Activated gamma-delta T cell (primary cell): Measurements from ENCODE around the gene RNF5.
"Not testable (repeated sequence)": the region's sequence is repeated elsewhere in the genome, so short reads cannot be mapped to it uniquely, and the experiment has no call there.

Experiments
- DNase-seq: peaks from one replicate; lab custom pipeline; 2025; lab: John Stamatoyannopoulos, UW

Gene RNF5

DNA sequence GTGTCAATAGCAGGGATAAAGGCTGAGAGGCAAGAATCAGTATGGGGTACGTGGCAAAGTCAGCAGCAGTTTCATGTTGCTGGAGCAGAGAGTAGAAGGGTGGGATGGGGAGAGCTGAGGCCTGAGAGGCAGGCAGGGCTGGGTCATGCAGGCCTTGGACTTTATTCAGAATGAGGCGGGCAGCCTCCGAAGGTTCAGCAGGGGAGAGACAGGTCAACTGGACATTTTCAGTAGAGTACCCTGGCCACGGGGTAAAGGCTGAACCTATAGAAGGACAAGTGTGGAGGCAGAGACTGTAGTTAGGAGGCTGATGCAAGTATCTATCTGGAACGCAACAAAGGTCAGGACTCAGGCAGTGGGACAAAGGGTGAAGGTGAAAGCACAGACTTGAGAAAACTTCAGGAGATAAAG, 32.0 kb downstream of the RNF5 start:
- no peak for DNase-seq

DNA sequence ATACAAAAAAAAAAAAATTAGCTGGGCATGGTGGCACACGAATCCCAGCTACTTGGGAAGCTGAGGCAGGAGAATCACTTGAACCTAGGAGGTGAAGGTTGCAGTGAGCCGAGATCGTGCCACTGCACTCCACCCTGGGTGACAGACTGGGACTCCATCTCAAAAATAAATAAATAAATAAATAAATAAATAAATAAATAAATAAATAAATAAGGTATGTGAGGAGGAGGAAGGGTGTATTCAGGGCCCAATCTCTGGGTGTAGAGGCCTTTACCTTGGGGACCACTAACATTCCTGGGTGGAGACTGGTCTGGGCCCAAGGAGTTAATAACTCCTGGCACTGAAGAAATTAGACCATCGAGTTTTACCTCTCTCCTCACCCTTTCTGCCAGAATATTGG, 33.2 kb downstream of the RNF5 start:
- DNase-seq = not testable (repeated sequence)

DNA sequence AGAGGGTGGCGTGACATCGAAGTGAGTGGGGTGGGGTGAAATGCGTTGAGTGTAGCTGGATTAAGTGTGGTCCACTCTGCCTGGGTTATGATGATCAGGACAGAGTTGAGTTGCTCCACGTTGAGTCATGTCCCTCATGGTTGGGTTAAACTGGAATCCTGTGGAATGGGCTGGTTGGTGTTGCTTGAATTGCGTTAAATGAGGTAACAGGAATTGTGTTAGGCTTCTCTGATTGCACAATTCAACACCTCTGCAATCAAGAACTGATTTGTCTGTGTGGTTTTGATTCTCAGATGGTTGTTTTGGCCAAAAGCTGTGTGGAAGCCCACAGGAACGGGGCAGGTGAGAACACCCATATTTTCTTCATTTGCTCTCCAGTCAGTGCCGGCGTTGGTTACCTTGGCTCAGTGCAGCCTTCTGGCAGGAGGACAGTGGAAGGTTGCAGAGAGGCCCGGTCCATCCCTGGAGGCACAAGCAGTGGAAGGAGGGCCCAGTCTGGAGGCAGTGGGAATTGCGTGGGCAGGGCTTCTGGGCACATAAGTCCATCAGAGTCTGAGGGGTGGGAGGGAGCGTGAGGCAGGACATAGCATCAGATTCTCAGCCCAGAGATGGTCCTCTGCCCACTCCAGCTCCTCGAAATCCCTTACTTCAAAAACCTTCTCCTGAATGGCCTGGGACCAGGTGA, 34.0 kb downstream of the RNF5 start:
- DNase-seq = no peak

DNA sequence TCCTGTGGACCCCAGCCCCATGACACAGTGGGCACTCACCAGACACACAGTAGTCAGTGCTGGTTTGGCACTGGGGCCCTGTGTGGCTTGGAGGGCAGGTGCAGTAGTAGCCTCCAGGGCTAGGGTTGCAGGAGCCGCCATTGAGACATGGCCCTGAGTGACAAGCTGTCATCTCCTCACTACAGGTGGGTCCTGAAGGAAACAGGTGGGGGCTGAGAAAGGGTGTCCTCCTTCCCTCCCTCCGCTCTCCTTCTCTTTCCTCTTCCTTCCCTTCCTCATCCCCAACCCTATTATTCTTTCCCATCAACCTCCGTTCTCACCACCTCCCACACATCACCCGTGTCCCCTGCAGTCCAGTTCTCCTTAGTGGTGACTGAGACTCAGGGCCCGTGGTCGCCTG, 35.4 kb downstream of the RNF5 start:
- DNase-seq = no peak

DNA sequence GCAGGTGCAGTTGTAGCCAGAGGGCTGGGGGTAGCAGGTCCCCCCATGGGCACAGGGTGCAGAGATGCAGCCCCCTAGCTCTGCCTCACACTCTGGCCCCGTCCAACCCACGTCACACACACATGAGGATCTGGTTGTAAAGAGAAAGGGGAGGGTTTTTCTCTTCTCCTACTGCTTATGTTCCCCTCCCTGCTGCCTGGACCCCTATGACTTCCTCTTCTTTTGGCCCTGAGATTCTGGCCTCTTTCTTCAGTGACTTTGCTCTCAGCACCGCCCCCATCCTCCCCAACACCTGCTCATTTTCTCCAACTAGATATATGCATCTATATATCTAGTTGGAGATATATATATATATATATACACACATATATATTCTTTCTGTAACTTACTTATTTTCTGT, 35.9 kb downstream of the RNF5 start:
- DNase-seq = no peak

DNA sequence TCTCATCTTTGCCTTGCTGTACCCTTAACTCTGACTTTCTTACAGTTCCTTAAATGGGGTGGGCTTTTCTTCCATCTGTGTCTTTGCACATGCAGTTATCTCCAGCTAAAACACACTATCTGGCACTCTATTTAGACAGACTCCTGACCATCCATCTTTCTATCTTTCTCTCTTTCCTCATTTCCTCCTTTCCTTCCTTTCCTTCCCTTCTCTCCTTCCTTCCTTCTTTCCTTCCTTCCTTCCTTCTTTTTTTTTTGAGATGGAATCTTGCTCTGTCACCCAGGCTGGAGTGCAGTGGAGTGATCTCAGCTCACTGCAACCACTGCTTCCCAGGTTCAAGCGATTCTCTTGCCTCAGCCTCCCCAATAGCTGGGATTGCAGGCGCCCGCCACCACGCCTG, 37.4 kb downstream of the RNF5 start:
- DNase-seq = no peak

DNA sequence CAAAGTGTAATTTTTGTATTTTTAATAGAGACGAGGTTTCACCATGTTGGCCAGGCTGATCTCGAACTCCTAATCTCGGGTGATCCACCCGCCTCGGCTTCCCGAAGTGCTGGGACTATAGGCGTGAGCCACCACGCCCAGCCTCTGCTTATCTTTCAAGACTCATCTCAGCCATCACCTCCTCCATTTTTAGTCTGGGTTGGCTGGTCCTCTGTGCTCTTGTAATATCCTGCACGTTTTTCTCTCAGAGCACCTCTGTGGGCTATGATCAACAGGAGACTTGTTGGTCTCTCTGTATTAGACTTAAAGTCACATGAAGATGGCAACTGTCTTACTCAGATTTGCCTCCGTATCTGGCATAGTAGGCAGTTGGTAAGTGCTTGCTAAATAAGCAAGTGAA, 38.1 kb downstream of the RNF5 start:
- DNase-seq = no peak

DNA sequence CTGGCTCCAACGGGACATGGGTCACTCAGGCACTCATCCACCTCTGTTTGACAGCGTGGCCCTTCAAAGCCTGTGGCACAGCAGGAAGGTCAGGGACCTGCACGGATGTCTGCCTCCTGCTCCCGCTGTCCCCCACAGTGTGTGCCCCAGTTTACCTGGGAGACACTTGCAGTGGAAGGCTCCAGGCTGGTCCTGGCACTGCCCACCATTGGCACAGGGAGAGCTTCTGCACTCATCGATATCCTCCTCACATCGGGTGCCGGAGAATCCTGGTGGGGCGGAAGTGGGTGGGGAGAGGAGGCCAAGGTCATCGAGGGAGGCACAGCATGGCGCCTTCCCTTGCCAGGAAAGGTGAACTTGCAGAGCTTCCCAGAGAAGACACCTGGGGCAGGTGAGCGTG, 38.8 kb downstream of the RNF5 start:
- no peak for DNase-seq

DNA sequence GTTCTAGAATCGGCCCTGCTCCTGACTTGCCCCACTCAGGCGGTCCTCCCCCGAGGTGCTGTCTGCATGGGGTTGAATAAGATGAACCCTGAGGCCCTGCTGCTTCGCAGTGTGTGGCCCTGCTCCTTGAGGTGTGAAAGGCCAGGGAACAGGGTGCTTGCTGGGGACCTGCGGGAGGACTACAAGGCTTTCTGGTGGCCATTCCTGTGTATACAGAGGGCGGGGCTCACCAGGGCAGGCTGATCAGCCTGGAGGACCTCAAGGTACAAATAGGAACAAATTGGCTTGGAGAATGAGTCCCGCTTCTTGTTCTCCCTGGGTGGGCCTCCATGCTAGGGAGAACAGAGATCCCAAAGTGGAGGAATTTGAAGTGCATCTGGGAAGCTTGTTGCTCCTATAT, 40.0 kb downstream of the RNF5 start:
- no peak for DNase-seq

DNA sequence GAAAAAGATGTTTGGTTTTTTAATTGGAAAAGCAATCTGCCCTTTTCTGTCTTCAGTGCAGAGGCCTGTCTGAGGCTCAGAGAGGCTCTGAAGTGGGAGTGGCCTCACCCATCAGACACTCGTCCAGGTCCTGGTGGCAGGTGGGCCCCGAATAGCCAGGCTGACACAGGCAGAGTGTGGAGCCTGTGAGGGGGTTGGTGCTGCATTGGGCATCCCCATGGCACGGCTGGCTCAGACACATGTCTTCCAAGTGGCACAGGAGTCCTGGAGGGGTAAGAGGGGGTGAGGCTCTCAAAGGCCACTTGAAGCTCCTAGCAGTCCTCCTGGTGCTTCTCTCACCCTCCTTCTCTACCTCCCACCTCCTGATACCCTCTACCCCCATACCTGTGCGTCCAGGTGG, 41.8 kb downstream of the RNF5 start:
- no peak for DNase-seq

DNA sequence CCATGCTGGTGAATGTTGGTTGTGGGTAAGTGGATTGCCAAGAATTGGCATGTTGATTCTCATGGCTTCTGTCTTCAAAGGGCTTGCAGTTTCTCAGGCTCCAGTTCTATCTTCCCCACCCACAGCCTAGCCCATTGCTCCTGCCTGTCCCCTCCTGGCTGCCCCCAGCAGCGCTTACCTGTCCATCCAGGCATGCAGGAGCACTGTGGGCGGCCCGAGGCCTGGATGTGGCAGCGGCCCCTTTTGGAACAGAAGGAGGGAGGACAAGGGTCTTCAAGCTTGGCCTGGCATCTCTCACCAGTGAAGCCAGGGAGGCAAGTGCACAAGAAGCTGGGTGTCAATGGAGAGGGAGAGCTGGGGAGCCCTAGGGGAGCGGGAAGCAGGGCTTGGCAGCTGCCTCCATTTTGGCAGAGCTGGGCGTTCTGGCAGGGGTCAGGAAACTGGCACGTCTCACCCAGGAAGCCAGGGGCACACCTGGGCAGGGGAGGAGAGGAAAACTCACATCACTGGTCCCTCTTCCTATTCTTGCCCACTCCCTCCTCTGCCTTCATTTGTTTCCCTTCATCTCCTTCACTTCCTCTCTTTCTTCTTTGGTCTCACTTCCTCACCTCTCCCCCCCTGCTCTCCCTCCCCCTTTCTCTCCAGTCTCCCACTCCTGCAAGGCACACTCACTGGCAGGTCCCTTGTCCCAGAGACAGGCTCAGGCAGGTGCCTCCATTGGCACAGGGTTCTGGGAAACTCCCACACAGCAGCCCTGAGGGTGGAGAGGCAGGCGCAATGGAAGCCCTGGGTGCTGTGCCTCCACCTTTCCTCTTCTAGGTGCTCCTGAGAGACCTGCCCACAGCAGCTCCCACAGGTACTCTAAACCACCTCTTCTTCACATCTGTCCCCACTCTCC, 44.4 kb downstream of the RNF5 start:
- DNase-seq = no peak

DNA sequence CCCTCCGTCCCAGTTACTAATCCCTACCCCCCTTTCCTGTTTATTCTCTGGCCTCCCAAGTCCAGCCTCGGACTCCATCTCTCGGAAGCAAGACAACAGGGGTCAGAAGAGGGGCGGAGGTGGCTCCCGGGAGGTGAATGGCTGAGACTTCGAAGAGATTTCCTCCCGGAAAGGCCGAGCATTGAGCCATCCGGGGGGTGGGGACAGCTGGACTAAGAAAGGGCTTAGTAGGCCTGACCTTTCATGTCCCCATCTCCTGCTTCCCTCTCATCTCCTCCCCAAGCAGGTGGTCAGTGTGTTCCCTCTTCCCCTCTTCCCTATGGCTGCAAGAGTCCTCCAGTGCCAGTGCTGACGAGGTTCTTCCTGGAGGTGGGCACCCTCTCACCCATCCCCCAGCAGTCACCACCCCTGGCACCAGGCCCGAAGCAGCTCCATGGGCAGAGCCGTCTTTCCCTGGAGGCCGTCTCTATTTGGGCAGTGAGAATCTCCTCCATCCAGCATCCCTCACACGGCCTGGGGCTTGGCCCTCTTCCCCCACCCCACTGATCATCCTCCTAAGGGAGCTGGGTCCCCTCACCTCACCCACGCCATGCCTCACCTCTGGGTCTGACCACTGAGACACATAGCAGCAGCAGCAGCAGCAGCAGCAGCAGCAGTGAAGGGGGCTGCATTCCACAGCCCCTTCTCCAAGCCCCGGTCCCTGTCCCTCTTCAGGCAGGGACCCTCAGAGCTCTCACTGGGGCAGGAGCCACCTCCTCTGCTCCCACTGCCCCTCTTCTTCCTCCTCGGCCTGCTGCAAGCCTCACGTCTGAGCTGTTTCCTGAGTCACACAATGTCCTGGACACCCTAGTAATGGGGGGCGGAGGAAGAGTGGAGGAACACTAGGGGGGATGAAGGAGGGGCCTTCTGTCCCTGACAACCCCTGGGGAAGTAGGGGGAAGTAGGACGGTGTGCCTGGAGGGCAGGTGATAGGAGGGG, 45.3 kb downstream of the RNF5 start, which contains the start of gene NOTCH4:
Gene NOTCH4, minus strand, starts transcription at position 810 of the 978 bp plus-strand sequence. Its CDS starts 139 bp downstream, at position 671.
- DNase-seq = no peak

DNA sequence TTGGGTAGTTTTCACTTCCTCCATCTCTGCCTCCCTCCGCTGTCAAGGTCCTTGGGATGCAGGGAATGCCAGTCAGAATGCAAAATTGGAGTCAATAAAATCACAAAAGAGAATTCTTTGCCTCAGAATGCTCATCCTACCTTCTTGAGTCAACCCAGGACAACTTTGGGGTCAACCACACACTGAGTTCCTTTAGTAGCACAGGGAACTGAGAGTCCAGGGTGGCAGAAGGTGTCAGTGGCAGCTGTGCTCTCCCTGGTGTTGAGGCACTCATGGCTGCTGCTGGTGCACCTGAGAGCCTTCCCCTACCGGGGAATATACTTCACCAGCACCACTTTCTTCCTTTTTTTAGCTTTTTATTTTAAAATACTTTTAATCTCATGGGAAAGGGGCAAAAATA, 46.5 kb downstream of the RNF5 start:
- no peak for DNase-seq

DNA sequence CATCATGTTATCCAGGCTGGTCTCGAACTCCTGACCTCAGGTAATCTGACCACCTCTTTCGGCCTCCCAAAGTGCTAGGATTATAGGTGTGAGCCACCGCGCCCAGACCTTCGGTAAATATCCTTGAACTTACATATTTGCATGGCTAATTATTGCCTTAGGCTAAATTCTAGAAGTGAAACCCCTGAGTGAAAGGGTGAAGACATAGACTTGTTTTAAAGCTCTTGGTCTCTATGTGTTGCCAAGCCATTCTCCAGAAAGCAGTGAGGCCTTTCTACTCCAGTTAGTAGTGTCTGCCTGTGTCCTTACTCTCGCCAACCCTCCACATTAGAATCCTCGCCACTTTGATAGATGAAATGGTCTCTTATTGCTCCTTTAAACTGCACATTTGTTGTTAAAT, 48.2 kb downstream of the RNF5 start:
- DNase-seq = no peak
